ENCODE data around the gene PRKAR2B. TPM values are rescaled to one million over a fixed set of nuclear protein-coding genes. Genes with fewer than 3 reads are reported as not detected.
"Not testable (repeated sequence)": the region's sequence is repeated elsewhere in the genome, so short reads cannot be mapped to it uniquely, and the experiment has no call there.

The PRKAR2B gene
- total and polyA plus RNA-seq, 2 experiments from 2014 or later, result 0.81 to 3.2 TPM

GRCh38 chr7:107150375-107151073 is 106.0 kb downstream of the PRKAR2B start:
- in situ Hi-C loops (cut with MboI), result no loop called here
- H2AFZ ChIP-seq, result no peak overlapping the region
- H3K9me3 ChIP-seq (ENCODE audit: low read depth), result no peaks in the 10 kb centered on the region
- H3K36me3 ChIP-seq (ENCODE audit: low read depth), result no peaks in the 10 kb centered on the region
- H3K27ac ChIP-seq, result no peak overlapping the region
- H3F3A ChIP-seq (ENCODE audit: insufficient read depth), result peaks cover 7% of the 10 kb centered on the region; the same call in 1 of the 2 replicates
- H3K9ac ChIP-seq, result no peak overlapping the region
- H3K9me2 ChIP-seq (ENCODE audit: insufficient read depth), result no peaks in the 10 kb centered on the region
- H3K79me2 ChIP-seq (ENCODE audit: insufficient read depth), result no peaks in the 10 kb centered on the region
- DNase-seq, result peak; percentile 69
- H3K27me3 ChIP-seq (replicated peaks; ENCODE audit: insufficient read depth), result no peaks in the 10 kb centered on the region
- H4K20me1 ChIP-seq (ENCODE audit: insufficient read depth), result no peaks in the 10 kb centered on the region
- TF ChIP-seq EZH2 (IDR thresholded peaks at IDR 0.05; ENCODE audit: insufficient read depth, poor library complexity, severe bottlenecking), result no peak
- TF ChIP-seq EZH2phosphoT487 (IDR thresholded peaks at IDR 0.05; ENCODE audit: insufficient read depth, low read depth), result no peak
- H3K4me2 ChIP-seq (ENCODE audit: unreplicated experiment), result no peak overlapping the region
- H3K4me1 ChIP-seq (ENCODE audit: insufficient read depth), result peaks cover 16% of the 10 kb centered on the region
- no peak overlapping the region for H3K4me3 ChIP-seq
- 14 to 15% methylated on average over 4 of the region's 4 CpGs for WGBS, 2 experiments (ENCODE audit: low coverage in 1 of 2, low lambda C conversion rate in 2 of 2, missing lambda C conversion rate in 2 of 2)

- in situ Hi-C loops (cut with MboI), result no loop called here
These were observed 107.0 kb downstream of the PRKAR2B start for GRCh38 chr7:107151538-107151937.

GRCh38 chr7:107152011-107152410 is 107.5 kb downstream of the PRKAR2B start:
- no peak overlapping the region for H3K27ac ChIP-seq
- H3K4me2 ChIP-seq (ENCODE audit: unreplicated experiment), result no peak overlapping the region
- in situ Hi-C loops (cut with MboI), result no loop called here
- TF ChIP-seq EZH2 (IDR thresholded peaks at IDR 0.05; ENCODE audit: insufficient read depth, poor library complexity, severe bottlenecking) (no peak), EZH2phosphoT487 (IDR thresholded peaks at IDR 0.05; ENCODE audit: insufficient read depth, low read depth) (no peak)
- H3K4me1 ChIP-seq (ENCODE audit: insufficient read depth), result peaks cover 16% of the 10 kb centered on the region
- H3K9ac ChIP-seq, result no peak overlapping the region
- no peaks in the 10 kb centered on the region for H3K27me3 ChIP-seq (replicated peaks; ENCODE audit: insufficient read depth)
- H3K36me3 ChIP-seq (ENCODE audit: low read depth), result no peaks in the 10 kb centered on the region
- H3K9me3 ChIP-seq (ENCODE audit: low read depth), result no peaks in the 10 kb centered on the region
- 45 to 48% methylated on average over 4 of the region's 4 CpGs for WGBS, 2 experiments (ENCODE audit: low coverage in 1 of 2, low lambda C conversion rate in 2 of 2, missing lambda C conversion rate in 2 of 2)
- no peaks in the 10 kb centered on the region for H4K20me1 ChIP-seq (ENCODE audit: insufficient read depth)
- peak; percentile 81 for DNase-seq
- no peaks in the 10 kb centered on the region for H3K9me2 ChIP-seq (ENCODE audit: insufficient read depth)
- H3K79me2 ChIP-seq (ENCODE audit: insufficient read depth), result no peaks in the 10 kb centered on the region
- H2AFZ ChIP-seq, result no peak overlapping the region
- no peak overlapping the region for H3K4me3 ChIP-seq
- peaks cover 7% of the 10 kb centered on the region; the same call in 1 of the 2 replicates for H3F3A ChIP-seq (ENCODE audit: insufficient read depth)

More at GRCh38 chr7:107151538-107151937, 107.0 kb downstream of the PRKAR2B start:
- DNase-seq, result no peak
- Histone ChIP-seq H3K27me3 (replicated peaks; ENCODE audit: insufficient read depth) (no peaks in the 10 kb centered on the region), H3K4me2 (ENCODE audit: unreplicated experiment) (no peak overlapping the region), H3K4me1 (ENCODE audit: insufficient read depth) (peaks cover 16% of the 10 kb centered on the region), H4K20me1 (ENCODE audit: insufficient read depth) (no peaks in the 10 kb centered on the region), H3F3A (ENCODE audit: insufficient read depth) (peaks cover 7% of the 10 kb centered on the region; the same call in 1 of the 2 replicates), H2AFZ (no peak overlapping the region), H3K27ac (no peak overlapping the region), H3K79me2 (ENCODE audit: insufficient read depth) (no peaks in the 10 kb centered on the region), H3K9ac (no peak overlapping the region), H3K4me3 (no peak overlapping the region), H3K36me3 (ENCODE audit: low read depth) (no peaks in the 10 kb centered on the region), H3K9me3 (ENCODE audit: low read depth) (no peaks in the 10 kb centered on the region), H3K9me2 (ENCODE audit: insufficient read depth) (no peaks in the 10 kb centered on the region)
- WGBS, 2 experiments (ENCODE audit: low coverage in 1 of 2, low lambda C conversion rate in 2 of 2, missing lambda C conversion rate in 2 of 2), result 88 to 91% methylated on average over 7 of the region's 7 CpGs
- TF ChIP-seq EZH2 (IDR thresholded peaks at IDR 0.05; ENCODE audit: insufficient read depth, poor library complexity, severe bottlenecking) (no peak), EZH2phosphoT487 (IDR thresholded peaks at IDR 0.05; ENCODE audit: insufficient read depth, low read depth) (no peak)

- in situ Hi-C loops (cut with MboI), result no loop called here
- Histone ChIP-seq H3K79me2 (ENCODE audit: insufficient read depth) (no peaks in the 10 kb centered on the region), H3K27ac (no peak overlapping the region), H3K27me3 (replicated peaks; ENCODE audit: insufficient read depth) (no peaks in the 10 kb centered on the region), H3K4me3 (no peak overlapping the region), H3K9me2 (ENCODE audit: insufficient read depth) (no peaks in the 10 kb centered on the region), H3K36me3 (ENCODE audit: low read depth) (no peaks in the 10 kb centered on the region), H3K4me1 (ENCODE audit: insufficient read depth) (peaks cover 8% of the 10 kb centered on the region), H4K20me1 (ENCODE audit: insufficient read depth) (no peaks in the 10 kb centered on the region), H3F3A (ENCODE audit: insufficient read depth) (no peaks in the 10 kb centered on the region), H3K9me3 (ENCODE audit: low read depth) (no peaks in the 10 kb centered on the region), H3K9ac (no peak overlapping the region), H3K4me2 (ENCODE audit: unreplicated experiment) (no peak overlapping the region), H2AFZ (no peak overlapping the region)
- 96 to 98% methylated on average over 6 of the region's 6 CpGs for WGBS, 2 experiments (ENCODE audit: low coverage in 1 of 2, low lambda C conversion rate in 2 of 2, missing lambda C conversion rate in 2 of 2)
- DNase-seq, result no peak
- TF ChIP-seq EZH2 (IDR thresholded peaks at IDR 0.05; ENCODE audit: insufficient read depth, poor library complexity, severe bottlenecking) (no peak), EZH2phosphoT487 (IDR thresholded peaks at IDR 0.05; ENCODE audit: insufficient read depth, low read depth) (no peak)
These were observed 110.3 kb downstream of the PRKAR2B start for GRCh38 chr7:107154826-107155225.

GRCh38 chr7:107155726-107156125 is 111.2 kb downstream of the PRKAR2B start:
- H3K79me2 ChIP-seq (ENCODE audit: insufficient read depth); H3K36me3 ChIP-seq (ENCODE audit: low read depth); H3K4me3 ChIP-seq; H3K9me2 ChIP-seq (ENCODE audit: insufficient read depth); H3K27ac ChIP-seq; H3K4me2 ChIP-seq (ENCODE audit: unreplicated experiment); H3K9me3 ChIP-seq (ENCODE audit: low read depth); H4K20me1 ChIP-seq (ENCODE audit: insufficient read depth); H3K9ac ChIP-seq; H2AFZ ChIP-seq; in situ Hi-C loops (cut with MboI); H3K4me1 ChIP-seq (ENCODE audit: insufficient read depth); H3F3A ChIP-seq (ENCODE audit: insufficient read depth); DNase-seq; H3K27me3 ChIP-seq (replicated peaks; ENCODE audit: insufficient read depth): not testable (repeated sequence)
- 69 to 73% methylated on average over 3 of the region's 3 CpGs for WGBS, 2 experiments (ENCODE audit: low coverage in 1 of 2, low lambda C conversion rate in 2 of 2, missing lambda C conversion rate in 2 of 2)

Data from GM23248 (cell line).